Neural progenitor cell (in vitro differentiated cells): Measurements from ENCODE around the gene GALNS. TPM values are rescaled to one million over a fixed set of nuclear protein-coding genes. Genes with fewer than 3 reads are reported as not detected.
A peak's percentile ranks its signal among the peaks of the same experiment; 100 is the strongest.

ENCODE experiments used
- DNase-seq: peaks from one replicate; pipeline ENCODE4 v3.0.0-alpha.2; 2016; ENCODE audit warnings: low spot score
- H2AFZ ChIP-seq: fragments of 200-600 bp; sonication (generic); replicated peaks from 2 replicates; pipeline ENCODE4 v1.6.1; 2016; ENCODE audit warnings: antibody characterized with exemption
- H3F3A ChIP-seq: fragments of 200-600 bp; sonication (generic); 2 replicates; pipeline ENCODE4 v1.6.1; 2016; ENCODE audit warnings: antibody characterized with exemption, low read depth
- H3K27ac ChIP-seq: fragments of 200-600 bp; sonication (generic); 2 replicates; pipeline ENCODE4 v1.5.1; 2016; ENCODE audit warnings: mild to moderate bottlenecking
- H3K27me3 ChIP-seq: fragments of 200-600 bp; sonication (generic); 2 replicates; pipeline ENCODE4 v1.6.1; 2016; ENCODE audit warnings: mild to moderate bottlenecking, moderate library complexity
- H3K36me3 ChIP-seq: fragments of 200-600 bp; sonication (generic); 2 replicates; pipeline ENCODE4 v1.5.1; 2016
- H3K4me1 ChIP-seq: fragments of 200-600 bp; sonication (generic); 2 replicates; pipeline ENCODE4 v1.6.1; 2016; ENCODE audit warnings: mixed run types
- H3K4me2 ChIP-seq: fragments of 200-600 bp; sonication (generic); 2 replicates; pipeline ENCODE4 v1.6.1; 2016
- H3K4me3 ChIP-seq: fragments of 200-600 bp; sonication (generic); 2 replicates; pipeline ENCODE4 v1.5.1; 2016
- H3K79me2 ChIP-seq: fragments of 200-600 bp; sonication (generic); 2 replicates; pipeline ENCODE4 v1.6.1; 2016; ENCODE audit warnings: low read depth
- H3K9ac ChIP-seq: fragments of 200-600 bp; sonication (generic); 2 replicates; pipeline ENCODE4 v1.6.1; 2016
- H3K9me3 ChIP-seq: fragments of 200-600 bp; sonication (generic); 2 replicates; pipeline ENCODE4 v1.5.1; 2016; ENCODE audit warnings: low read depth
- H4K20me1 ChIP-seq: fragments of 200-600 bp; sonication (generic); 2 replicates; pipeline ENCODE4 v1.6.1; 2016; ENCODE audit warnings: low read depth
- H3K27ac Mint-ChIP-seq: 3 replicates; pipeline ENCODE4 v1.8.0; 2021; ENCODE audit warnings: mixed read lengths
- H3K27me3 Mint-ChIP-seq: 2 replicates; pipeline ENCODE4 v1.8.0; 2022; ENCODE audit warnings: low read depth, mild to moderate bottlenecking, inconsistent platforms, moderate library complexity, mixed read lengths; ENCODE audit not compliant: insufficient read depth
- H3K36me3 Mint-ChIP-seq: 3 replicates; pipeline ENCODE4 v1.8.0; 2021; ENCODE audit warnings: mixed read lengths
- H3K4me1 Mint-ChIP-seq: 3 replicates; pipeline ENCODE4 v1.8.0; 2021; ENCODE audit warnings: mixed read lengths
- H3K4me3 Mint-ChIP-seq: 3 replicates; pipeline ENCODE4 v1.8.0; 2021; ENCODE audit warnings: mild to moderate bottlenecking, moderate library complexity, mixed read lengths
- H3K9me3 Mint-ChIP-seq: 3 replicates; pipeline ENCODE4 v1.8.0; 2020; ENCODE audit warnings: mixed read lengths
- CTCF ChIP-seq: fragments of 200-600 bp; sonication (generic); IDR thresholded peaks from 2 replicates; pipeline ENCODE4 v1.5.1; 2017; ENCODE audit warnings: antibody characterized with exemption, mild to moderate bottlenecking
- EZH2 ChIP-seq: fragments of 200-600 bp; sonication (generic); IDR thresholded peaks from 2 replicates; pipeline ENCODE4 v1.6.1; 2017; ENCODE audit warnings: antibody characterized with exemption, mild to moderate bottlenecking, moderate library complexity
- EZH2phosphoT487 ChIP-seq: fragments of 200-600 bp; sonication (generic); IDR thresholded peaks from 2 replicates; pipeline ENCODE4 v1.6.1; 2017; ENCODE audit warnings: antibody characterized with exemption
- total RNA-seq: library from RNA; depleted of rRNA; stranded (reverse); fragments of >200 nt; gene quantifications from 2 replicates; pipeline ENCODE4 v1.2.3, GENCODE V29; 2015; ENCODE audit warnings: low replicate concordance

The GALNS gene
- total RNA-seq, 1 donor from 2014 or later: 5.0 TPM

DNA sequence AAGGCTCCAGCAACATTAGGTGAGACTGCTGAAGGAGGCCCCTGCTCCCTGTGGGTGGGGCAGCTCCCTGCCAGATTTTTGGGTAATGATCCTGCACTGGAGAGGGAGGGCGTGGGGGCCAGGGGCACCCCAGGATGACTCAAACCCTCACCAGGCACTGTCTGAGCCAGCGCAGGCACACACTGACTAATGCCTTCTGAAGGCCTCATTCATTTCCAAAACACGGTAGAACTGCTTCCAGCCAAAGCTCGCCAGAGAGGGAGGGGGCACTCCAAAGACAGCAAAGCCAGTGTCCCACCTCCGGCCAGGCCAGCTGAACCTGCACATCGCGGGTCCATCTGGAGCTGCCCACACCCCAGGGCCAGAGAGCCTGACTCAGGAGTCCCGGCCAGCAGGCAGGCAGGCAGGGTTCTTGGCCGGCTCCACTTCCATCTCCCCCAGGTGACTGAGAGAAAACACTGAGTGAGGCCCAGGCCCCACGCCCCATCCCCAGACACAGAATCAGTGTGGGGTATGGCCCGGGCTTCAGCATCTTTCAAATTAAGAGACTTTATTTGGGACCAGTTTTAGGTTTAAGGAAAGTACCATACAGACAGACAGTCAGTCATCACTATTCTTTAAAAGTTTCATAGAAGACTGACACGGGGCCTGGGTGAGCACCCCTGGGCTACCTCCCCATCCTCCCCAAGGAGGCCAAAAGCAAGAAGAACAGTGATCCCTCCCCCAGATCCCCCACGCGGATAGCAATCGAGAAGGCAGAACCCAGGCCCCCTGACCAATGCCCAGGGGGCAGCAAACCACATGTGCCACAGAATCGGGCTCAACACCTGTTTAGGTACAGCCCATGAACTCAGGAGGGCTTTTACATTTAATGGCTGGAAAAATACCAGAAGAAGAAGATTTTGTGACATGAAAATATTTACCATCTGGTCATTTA, 74.0 kb downstream of the GALNS start:
- peaks cover 38% of the 10 kb centered on the region for H3K27me3 ChIP-seq
- Mint-ChIP-seq H3K36me3 (no peaks in the 10 kb centered on the region), H3K27ac (no peak overlapping the region), H3K4me3 (peak overlapping the region; percentile 71), H3K4me1 (peaks cover 28% of the 10 kb centered on the region), H3K9me3 (no peaks in the 10 kb centered on the region), H3K27me3 (peaks cover 22% of the 10 kb centered on the region)
- H3F3A ChIP-seq: peaks cover 19% of the 10 kb centered on the region
- DNase-seq: no peak
- H3K4me3 ChIP-seq: no peak overlapping the region
- H2AFZ ChIP-seq: no peak overlapping the region
- H3K36me3 ChIP-seq: no peaks in the 10 kb centered on the region
- H3K4me1 ChIP-seq: peaks cover 10% of the 10 kb centered on the region
- TF ChIP-seq EZH2: no peak
- TF ChIP-seq CTCF: no peak
- TF ChIP-seq EZH2phosphoT487: no peak
- H4K20me1 ChIP-seq: no peaks in the 10 kb centered on the region
- H3K9me3 ChIP-seq: no peaks in the 10 kb centered on the region
- no peaks in the 10 kb centered on the region for H3K79me2 ChIP-seq
- H3K9ac ChIP-seq: no peak overlapping the region
- no peak overlapping the region for H3K27ac ChIP-seq
- no peak overlapping the region for H3K4me2 ChIP-seq

DNA sequence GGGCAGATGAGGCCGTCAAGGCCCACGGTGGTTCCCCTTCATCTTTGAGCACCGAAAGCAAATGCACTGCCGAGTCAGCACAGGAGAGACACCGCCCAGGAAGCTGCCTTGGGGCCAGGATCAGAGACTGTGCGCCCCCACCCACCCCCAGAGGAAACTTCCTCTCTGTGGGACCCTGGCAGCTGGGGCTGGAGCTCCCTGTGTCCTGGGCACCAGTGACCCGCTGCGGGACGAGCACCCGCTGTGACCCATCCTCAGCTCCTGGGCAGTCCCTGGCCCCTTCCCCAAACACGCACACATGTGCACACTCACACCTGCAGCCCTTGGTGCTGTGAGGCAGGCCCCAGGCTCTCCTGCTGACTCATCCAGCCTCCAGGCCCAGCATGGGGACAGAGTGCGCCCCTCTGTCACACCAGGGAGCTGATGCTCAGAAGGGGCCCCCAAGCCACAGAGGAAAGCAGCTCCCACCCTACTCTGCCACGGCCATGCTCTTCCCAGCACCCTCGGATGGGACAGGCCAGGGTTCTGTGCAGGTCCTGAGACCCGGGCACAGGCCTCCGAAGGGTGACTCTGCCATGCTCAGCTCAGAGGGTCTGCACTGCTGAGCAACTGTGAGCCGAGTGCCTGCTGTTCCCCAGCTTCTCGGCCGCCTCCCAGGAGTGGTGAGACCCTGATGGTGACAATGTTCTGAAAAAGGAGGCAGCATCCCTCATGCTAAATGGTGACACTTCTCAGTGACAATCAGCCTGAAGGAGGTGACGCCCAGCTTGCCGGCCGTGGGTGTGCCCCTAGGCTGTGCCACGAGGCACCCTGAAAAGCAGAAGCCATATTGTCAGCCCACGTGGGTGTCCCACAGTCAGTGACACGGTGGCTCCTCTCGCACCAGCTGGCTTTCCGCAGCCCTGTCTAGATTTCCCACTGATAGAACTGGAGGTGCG, 75.3 kb downstream of the GALNS start:
- no peaks in the 10 kb centered on the region for H3K9me3 ChIP-seq
- no peak overlapping the region for H3K27ac ChIP-seq
- H3K27me3 ChIP-seq: peaks cover 35% of the 10 kb centered on the region
- no peak overlapping the region for H3K4me3 ChIP-seq
- peaks cover 17% of the 10 kb centered on the region for H3F3A ChIP-seq
- no peak for DNase-seq
- peaks cover 21% of the 10 kb centered on the region for H3K4me1 ChIP-seq
- H3K36me3 Mint-ChIP-seq: no peaks in the 10 kb centered on the region
- no peak overlapping the region for H3K27ac Mint-ChIP-seq
- no peaks in the 10 kb centered on the region for H4K20me1 ChIP-seq
- H3K4me3 Mint-ChIP-seq: no peak overlapping the region
- H3K9ac ChIP-seq: no peak overlapping the region
- peaks cover 16% of the 10 kb centered on the region for H3K27me3 Mint-ChIP-seq
- H3K79me2 ChIP-seq: no peaks in the 10 kb centered on the region
- no peak overlapping the region for H3K4me2 ChIP-seq
- H3K36me3 ChIP-seq: no peaks in the 10 kb centered on the region
- no peak overlapping the region for H2AFZ ChIP-seq
- TF ChIP-seq EZH2: no peak
- TF ChIP-seq CTCF: no peak
- no peak for TF ChIP-seq EZH2phosphoT487
- H3K9me3 Mint-ChIP-seq: no peaks in the 10 kb centered on the region
- H3K4me1 Mint-ChIP-seq: peaks cover 39% of the 10 kb centered on the region

DNA sequence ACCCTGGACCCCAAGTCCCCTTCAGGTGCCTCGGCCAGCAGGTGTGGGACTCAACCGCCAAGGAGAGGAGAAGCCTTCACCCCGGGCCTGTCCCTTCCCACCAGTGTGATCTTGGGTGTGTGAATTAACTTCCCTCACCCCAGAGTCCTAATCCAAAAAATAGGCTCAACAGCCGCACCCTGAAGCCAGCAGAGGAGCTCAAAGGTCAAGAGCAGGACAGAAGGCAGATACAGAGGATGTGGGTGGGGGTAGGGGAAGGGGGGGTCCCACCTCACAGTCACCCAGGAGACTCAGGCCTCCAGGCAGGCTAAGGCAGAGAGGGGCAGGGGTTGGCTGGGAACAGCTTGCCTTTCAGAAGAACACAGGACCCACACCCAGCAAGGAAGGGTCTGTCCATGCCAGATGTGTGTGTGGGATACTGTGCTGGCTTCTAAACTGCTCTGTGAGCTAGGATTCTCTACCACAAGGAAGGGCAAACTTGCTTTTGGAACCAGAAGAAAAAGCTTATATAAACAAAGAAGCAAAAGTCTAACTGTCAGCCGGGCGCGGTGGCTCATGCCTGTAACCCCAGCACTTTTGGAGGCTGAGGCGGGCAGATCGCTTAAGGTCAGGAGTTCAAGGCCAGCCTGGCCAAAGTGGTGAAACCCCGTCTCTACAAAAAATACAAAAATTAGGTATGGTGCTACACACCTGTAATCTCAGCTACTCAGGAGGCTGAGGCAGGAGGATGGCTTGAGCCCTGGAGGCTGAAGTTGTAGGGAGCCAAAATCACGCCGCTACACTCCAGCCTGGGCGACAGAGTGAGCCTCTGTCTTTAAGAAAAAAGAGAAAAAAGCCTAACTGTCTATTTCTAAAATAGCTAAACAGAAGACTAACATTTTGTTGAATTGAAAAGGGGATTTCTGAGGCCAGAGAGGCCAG, 76.3 kb downstream of the GALNS start:
- Histone ChIP-seq H3F3A (peaks cover 14% of the 10 kb centered on the region), H3K79me2 (no peaks in the 10 kb centered on the region), H3K9ac (no peak overlapping the region), H3K27me3 (peaks cover 26% of the 10 kb centered on the region), H3K4me3 (no peak overlapping the region), H3K4me1 (peaks cover 25% of the 10 kb centered on the region), H3K4me2 (no peak overlapping the region), H3K9me3 (no peaks in the 10 kb centered on the region), H3K27ac (no peak overlapping the region), H4K20me1 (no peaks in the 10 kb centered on the region), H3K36me3 (no peaks in the 10 kb centered on the region), H2AFZ (no peak overlapping the region)
- Mint-ChIP-seq H3K9me3 (no peaks in the 10 kb centered on the region), H3K4me1 (peaks cover 40% of the 10 kb centered on the region), H3K4me3 (no peak overlapping the region), H3K27me3 (peaks cover 14% of the 10 kb centered on the region), H3K36me3 (no peaks in the 10 kb centered on the region), H3K27ac (peak overlapping the region; percentile 50)
- TF ChIP-seq EZH2phosphoT487 (no peak), CTCF (no peak), EZH2 (no peak)
- no peak for DNase-seq
